K562 (cell line): Measurements from ENCODE around the gene ESX1. TPM values are rescaled to one million over a fixed set of nuclear protein-coding genes. Genes with fewer than 3 reads are reported as not detected.

ENCODE experiments used
- ATAC-seq: fragments of 200-7000 bp; cut with Tn5 transposase; 3 replicates; pipeline ENCODE4 v1.9.1; 2020; ENCODE audit warnings: moderate library complexity
- BruUV-seq: library from RNA; stranded (reverse); fragments of 400-500 nt; replicated peaks from 2 replicates; lab custom pipeline; 2021; lab: Mats Ljungman, UMichigan
- CTCF ChIA-PET: fragments of 300-600 bp; formaldehyde crosslinking; extraction: SDS; loops from one replicate; lab custom pipeline; 2021; ENCODE audit warnings: low intra/inter-chr PET ratio; lab: Yijun Ruan, JAX
- POLR2A ChIA-PET: fragments of 300-600, 350-650 bp; sonication (Branson Sonifier 250); formaldehyde crosslinking; extraction: SDS; loops from one replicate; lab custom pipeline; 2021; ENCODE audit warnings: antibody characterized with exemption, inconsistent platforms; lab: Yijun Ruan, JAX
- DNase-seq, 4 experiments: peaks; one replicate each; pipeline versions ENCODE4 v3.0.0 to v3.0.0-alpha.2; 2011 to 2018; ENCODE audit warnings: low spot score in 3 of 4, mixed read lengths in 3 of 4; ENCODE audit errors: extremely low read depth in 1 of 4
- FAIRE-seq: peaks from 2 replicates; lab custom pipeline; 2011; peaks lifted over from hg19 to GRCh38; lab: Jason Lieb, UNC
- H2AFZ ChIP-seq: 2 replicates; pipeline ENCODE4 v1.6.0; 2011; ENCODE audit warnings: low read depth, low read length, control low read depth, inconsistent platforms
- H3K27ac ChIP-seq: fragments of 200-600 bp; 3 replicates; pipeline ENCODE4 v1.8.0; 2011; ENCODE audit warnings: low read depth, mild to moderate bottlenecking, control low read depth, inconsistent platforms, low read length, moderate library complexity, mixed read lengths; ENCODE audit errors: extremely low read depth
- H3K27me3 ChIP-seq, 2 experiments: fragments of 300-600 bp in 1 of 2; 2 replicates in 1 of 2; 3 replicates in 1 of 2; pipeline versions ENCODE4 v1.6.0 to v1.8.0; 2011; ENCODE audit warnings: inconsistent platforms in 2 of 2, low read length in 2 of 2, mild to moderate bottlenecking in 1 of 2, mixed read lengths in 1 of 2, moderate library complexity in 1 of 2; ENCODE audit not compliant: control insufficient read depth in 2 of 2, insufficient read depth in 2 of 2
- H3K36me3 ChIP-seq: fragments of 300-600 bp; 3 replicates; pipeline ENCODE4 v1.8.0; 2011; ENCODE audit warnings: mild to moderate bottlenecking, low read length, inconsistent platforms; ENCODE audit not compliant: control insufficient read depth, insufficient read depth
- H3K4me1 ChIP-seq, 2 experiments: fragments of 200-600 bp in 1 of 2; replicated peaks in 1 of 2; 2 replicates in 1 of 2; 3 replicates in 1 of 2; pipeline versions ENCODE4 v1.5.1 to v1.8.0; 2011; ENCODE audit warnings: inconsistent platforms in 2 of 2, low read length in 2 of 2, mild to moderate bottlenecking in 1 of 2, mixed read lengths in 1 of 2, moderate library complexity in 1 of 2; ENCODE audit not compliant: control insufficient read depth in 2 of 2, insufficient read depth in 2 of 2
- H3K4me2 ChIP-seq: 2 replicates; pipeline ENCODE4 v1.6.1; 2011; ENCODE audit warnings: low read length, control low read depth, inconsistent platforms, mixed read lengths; ENCODE audit not compliant: insufficient read depth
- H3K4me3 ChIP-seq: fragments of 200-600 bp; sonication (generic), shearing (Covaris generic); 2 replicates; pipeline ENCODE4 v1.5.1; 2016; ENCODE audit warnings: control low read depth, inconsistent platforms
- H3K79me2 ChIP-seq: fragments of 200-600 bp; 3 replicates; pipeline ENCODE4 v1.8.0; 2011; ENCODE audit warnings: low read length, inconsistent platforms; ENCODE audit not compliant: control insufficient read depth, insufficient read depth
- H3K9ac ChIP-seq, 2 experiments: 2 replicates each; pipeline versions ENCODE4 v1.6.0 to v1.6.1; 2011; ENCODE audit warnings: low read depth in 2 of 2, low read length in 2 of 2, control low read depth in 1 of 2, inconsistent platforms in 1 of 2, mild to moderate bottlenecking in 1 of 2, mixed read lengths in 1 of 2; ENCODE audit not compliant: insufficient read depth in 1 of 2
- H3K9me1 ChIP-seq: one replicate; pipeline ENCODE4 v1.6.0; 2011; ENCODE audit warnings: inconsistent platforms, mild to moderate bottlenecking, low read length, moderate library complexity; ENCODE audit not compliant: control insufficient read depth, insufficient read depth
- H3K9me3 ChIP-seq: replicated peaks from 2 replicates; pipeline ENCODE4 v1.5.1; 2011; ENCODE audit warnings: low read depth, low read length, inconsistent platforms; ENCODE audit not compliant: control insufficient read depth, insufficient read depth
- H4K20me1 ChIP-seq: replicated peaks from 2 replicates; pipeline ENCODE4 v1.6.1; 2011; ENCODE audit warnings: low read length, inconsistent platforms, mixed read lengths; ENCODE audit not compliant: control insufficient read depth, insufficient read depth
- BCL6 ChIP-seq: fragments of 250-450 bp; sonication (Bioruptor Pico); IDR thresholded peaks from 2 replicates; pipeline ENCODE4 v1.4.0; 2020
- BHLHE40 ChIP-seq: IDR thresholded peaks from 2 replicates; pipeline ENCODE4 v1.6.1; 2011; ENCODE audit warnings: low read length, improper control_type of control experiment
- HDAC3 ChIP-seq: fragments of 450-650 bp; IDR thresholded peaks from 2 replicates; pipeline ENCODE4 v1.6.1; 2018; ENCODE audit warnings: borderline replicate concordance, mild to moderate bottlenecking, moderate library complexity; ENCODE audit not compliant: partially characterized antibody
- ILK ChIP-seq: fragments of 450-650 bp; IDR thresholded peaks from 2 replicates; pipeline ENCODE4 v1.6.1; 2016; ENCODE audit warnings: missing genetic modification characterization, low read depth, mild to moderate bottlenecking, missing compliant biosample characterization, moderate library complexity, borderline replicate concordance
- NCOA4 ChIP-seq: fragments of 450-650 bp; IDR thresholded peaks from 2 replicates; pipeline ENCODE4 v1.6.1; 2018; ENCODE audit warnings: mild to moderate bottlenecking; ENCODE audit not compliant: partially characterized antibody
- POU5F1 ChIP-seq: fragments of 150-350 bp; IDR thresholded peaks from 2 replicates; pipeline ENCODE4 v1.6.1; 2014; ENCODE audit warnings: borderline replicate concordance, low read length, low read depth, mild to moderate bottlenecking; ENCODE audit not compliant: partially characterized antibody
- ZC3H8 ChIP-seq: fragments of 450-650 bp; IDR thresholded peaks from 2 replicates; pipeline ENCODE4 v1.6.1; 2017
- ZNF347 ChIP-seq: fragments of 450-650 bp; formaldehyde crosslinking; IDR thresholded peaks from 2 replicates; pipeline ENCODE4 v1.4.0; 2020; ENCODE audit warnings: low read depth, mild to moderate bottlenecking, moderate library complexity
- ZNF766 ChIP-seq: fragments of 200-800 bp; sonication (Bioruptor generic); conservative IDR thresholded peaks from 2 replicates; pipeline ENCODE4 v1.6.1; 2016; ENCODE audit warnings: missing genetic modification characterization, missing compliant biosample characterization
- WGBS: fragments of 100-300 bp; shearing (Covaris generic); methylation state at CpG from one replicate; pipeline ENCODE4 v1.1.6; 2016; ENCODE audit warnings: low coverage, mixed read lengths; ENCODE audit not compliant: insufficient coverage; ENCODE audit errors: missing lambda C conversion rate; 5-methylcytosine and 5-hydroxymethylcytosine counted together
- in situ Hi-C: fragments of 300-500 bp; cut with MboI; formaldehyde crosslinking; loops from 4 replicates; pipeline ENCODE4 v1.15.0; 2018; ENCODE audit warnings: inconsistent platforms, mixed read lengths
- intact Hi-C: fragments of 100-400 bp; cut with micrococcal nuclease; formaldehyde crosslinking; loops from 2 replicates; pipeline ENCODE4 v1.14.2; 2022
- polyA plus RNA-seq, 8 experiments: library from polyadenylated mRNA; depleted of rRNA in 4 of 8; stranded (reverse) in 5 of 8; unstranded in 3 of 8; fragments of >200 nt; fragmentation: Nextera tagmentation in 2 of 8; fragmentation: Illumina TruSeq in 1 of 8; extraction: Ambion mirVana in 2 of 8; extraction: Trizol in 1 of 8; gene quantifications; 2 replicates each; pipeline versions ENCODE4 v1.2.1 to v1.2.3, GENCODE V29; 2011 to 2014; ENCODE audit warnings: inconsistent platforms in 1 of 8, missing spikeins in 1 of 8
- total RNA-seq, 7 experiments: library from RNA; depleted of rRNA in 6 of 7; stranded (reverse); fragments of >200 nt in 6 of 7; fragmentation: Illumina TruSeq in 2 of 7; extraction: Trizol in 2 of 7; gene quantifications; 2 replicates each; pipeline versions ENCODE4 v1.2.1 to v1.2.3, GENCODE V29; 2011 to 2021; ENCODE audit warnings: low replicate concordance in 1 of 7
- TF ChIP-seq, protein P1 (sequence below): fragments of 450-650 bp; IDR thresholded peaks from 2 replicates; pipeline ENCODE4 v1.6.1; 2016; ENCODE audit warnings: borderline replicate concordance
- TF ChIP-seq, protein P2 (sequence below): sonication (generic); formaldehyde crosslinking; IDR thresholded peaks from 2 replicates; pipeline ENCODE4 v1.8.0; 2022; ENCODE audit warnings: mild to moderate bottlenecking, missing genetic modification reagents, borderline replicate concordance

Gene ESX1
- total and polyA plus RNA-seq, 9 of the 15 experiments (the other 6 are each of a cell fraction or from before 2014, with no cell fraction given): not detected

DNA sequence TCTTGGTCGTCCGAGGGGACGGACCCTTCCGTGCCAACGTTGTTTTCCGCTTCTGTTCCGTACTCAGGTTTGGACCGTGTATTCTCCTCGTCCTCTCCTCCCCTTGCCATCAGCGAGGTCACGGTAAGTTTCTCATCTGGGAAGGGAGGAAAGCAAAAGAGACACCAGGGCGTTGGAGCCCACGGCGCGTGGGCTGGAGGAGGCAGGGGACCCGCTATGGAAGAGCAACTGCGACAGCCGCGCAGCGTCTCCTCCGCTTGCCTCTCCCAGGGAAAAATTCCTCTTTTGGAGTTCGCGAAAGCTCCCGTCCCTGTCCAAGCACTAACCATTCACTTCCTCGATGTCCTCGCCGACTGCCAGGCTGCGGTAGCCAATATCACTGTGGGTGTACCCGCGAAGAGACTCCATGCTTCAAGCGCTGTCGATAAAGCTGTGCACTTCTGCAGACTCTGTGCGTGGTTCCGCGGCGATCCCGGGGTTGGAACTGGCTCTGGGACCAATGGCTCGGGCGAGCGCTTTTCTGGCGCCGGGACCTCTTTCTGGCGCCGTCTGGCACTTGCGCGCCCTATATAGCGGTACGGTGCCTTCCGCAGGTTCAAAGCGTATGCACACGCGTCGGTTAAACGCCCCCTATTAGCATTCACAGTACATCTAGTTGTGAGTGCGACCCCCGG lies at the start of gene ESX1 (continued):
- TF ChIP-seq, protein P1, sequence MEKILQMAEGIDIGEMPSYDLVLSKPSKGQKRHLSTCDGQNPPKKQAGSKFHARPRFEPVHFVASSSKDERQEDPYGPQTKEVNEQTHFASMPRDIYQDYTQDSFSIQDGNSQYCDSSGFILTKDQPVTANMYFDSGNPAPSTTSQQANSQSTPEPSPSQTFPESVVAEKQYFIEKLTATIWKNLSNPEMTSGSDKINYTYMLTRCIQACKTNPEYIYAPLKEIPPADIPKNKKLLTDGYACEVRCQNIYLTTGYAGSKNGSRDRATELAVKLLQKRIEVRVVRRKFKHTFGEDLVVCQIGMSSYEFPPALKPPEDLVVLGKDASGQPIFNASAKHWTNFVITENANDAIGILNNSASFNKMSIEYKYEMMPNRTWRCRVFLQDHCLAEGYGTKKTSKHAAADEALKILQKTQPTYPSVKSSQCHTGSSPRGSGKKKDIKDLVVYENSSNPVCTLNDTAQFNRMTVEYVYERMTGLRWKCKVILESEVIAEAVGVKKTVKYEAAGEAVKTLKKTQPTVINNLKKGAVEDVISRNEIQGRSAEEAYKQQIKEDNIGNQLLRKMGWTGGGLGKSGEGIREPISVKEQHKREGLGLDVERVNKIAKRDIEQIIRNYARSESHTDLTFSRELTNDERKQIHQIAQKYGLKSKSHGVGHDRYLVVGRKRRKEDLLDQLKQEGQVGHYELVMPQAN: no peak
- TF ChIP-seq ZNF347: no peak
- TF ChIP-seq NCOA4: no peak
- no peak for TF ChIP-seq BCL6 (CRISPR knock-in tag)
- no peak for TF ChIP-seq ZNF766 (CRISPR knock-in tag)

DNA sequence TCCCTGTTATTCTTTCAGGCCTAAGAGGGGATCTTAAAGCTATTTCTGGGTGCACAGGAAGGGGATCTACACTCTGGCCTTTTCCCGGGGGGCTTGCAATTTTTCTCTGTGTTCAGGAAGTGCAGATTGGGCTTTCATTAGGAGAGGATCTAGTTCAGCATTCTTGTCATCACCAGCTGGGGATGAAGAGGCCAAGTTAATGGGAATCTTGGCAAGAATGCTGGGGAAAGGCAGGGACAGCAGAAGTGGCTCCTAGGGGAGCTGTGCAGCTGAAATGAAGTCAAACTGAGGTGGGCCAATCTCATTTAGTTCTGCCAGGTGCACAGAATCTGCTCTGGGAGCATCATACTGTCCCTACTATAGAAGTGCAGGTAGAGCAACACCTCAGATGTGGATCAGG lies 40.9 kb upstream of the ESX1 start:
- no peak overlapping the region for H3K4me3 ChIP-seq
- in situ Hi-C loops: no loop called here
- ATAC-seq: no peak
- BruUV-seq: no TSS peak
- H3K9ac ChIP-seq: no peak overlapping the region
- no peaks in the 10 kb centered on the region for H3K9me1 ChIP-seq
- no peaks in the 10 kb centered on the region for H3K36me3 ChIP-seq
- CTCF ChIA-PET: no interaction called here
- H3K27ac ChIP-seq: no peak overlapping the region
- no peak for FAIRE-seq
- DNase-seq: no peak
- H4K20me1 ChIP-seq: no peaks in the 10 kb centered on the region
- POLR2A ChIA-PET: no interaction called here
- no peak overlapping the region for H3K4me2 ChIP-seq
- H3K9me3 ChIP-seq: no peaks in the 10 kb centered on the region
- no peak for TF ChIP-seq BHLHE40
- TF ChIP-seq HDAC3: no peak
- no peak for TF ChIP-seq ZC3H8
- TF ChIP-seq, protein P2, sequence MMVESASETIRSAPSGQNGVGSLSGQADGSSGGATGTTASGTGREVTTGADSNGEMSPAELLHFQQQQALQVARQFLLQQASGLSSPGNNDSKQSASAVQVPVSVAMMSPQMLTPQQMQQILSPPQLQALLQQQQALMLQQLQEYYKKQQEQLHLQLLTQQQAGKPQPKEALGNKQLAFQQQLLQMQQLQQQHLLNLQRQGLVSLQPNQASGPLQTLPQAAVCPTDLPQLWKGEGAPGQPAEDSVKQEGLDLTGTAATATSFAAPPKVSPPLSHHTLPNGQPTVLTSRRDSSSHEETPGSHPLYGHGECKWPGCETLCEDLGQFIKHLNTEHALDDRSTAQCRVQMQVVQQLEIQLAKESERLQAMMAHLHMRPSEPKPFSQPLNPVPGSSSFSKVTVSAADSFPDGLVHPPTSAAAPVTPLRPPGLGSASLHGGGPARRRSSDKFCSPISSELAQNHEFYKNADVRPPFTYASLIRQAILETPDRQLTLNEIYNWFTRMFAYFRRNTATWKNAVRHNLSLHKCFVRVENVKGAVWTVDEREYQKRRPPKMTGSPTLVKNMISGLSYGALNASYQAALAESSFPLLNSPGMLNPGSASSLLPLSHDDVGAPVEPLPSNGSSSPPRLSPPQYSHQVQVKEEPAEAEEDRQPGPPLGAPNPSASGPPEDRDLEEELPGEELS (CRISPR knock-in tag): no peak
- TF ChIP-seq ILK (tag): no peak
- TF ChIP-seq POU5F1: no peak
- TF ChIP-seq, all 486 proteins: peak for 0
- Histone ChIP-seq H3K4me1 (no peaks in the 10 kb centered on the region), H3K27me3 (no peaks in the 10 kb centered on the region), H2AFZ (no peak overlapping the region), H3K79me2 (no peaks in the 10 kb centered on the region)
- 0% methylated on average over 1 of the region's 1 CpG for WGBS
- intact Hi-C loops: no loop called here
